ENCODE measurements around the gene IVNS1ABP.

Gene IVNS1ABP

GRCh38 chr1:185343306-185343705, 26.3 kb upstream of the IVNS1ABP start:
- no peak for TF ChIP-seq CTCF (conservative IDR thresholded peaks at IDR 0.05; ENCODE audit: low read length)
- no peak for DNase-seq (ENCODE audit: low read depth)
- no peak overlapping the region for H3K4me3 ChIP-seq (ENCODE audit: low read length)

DNA sequence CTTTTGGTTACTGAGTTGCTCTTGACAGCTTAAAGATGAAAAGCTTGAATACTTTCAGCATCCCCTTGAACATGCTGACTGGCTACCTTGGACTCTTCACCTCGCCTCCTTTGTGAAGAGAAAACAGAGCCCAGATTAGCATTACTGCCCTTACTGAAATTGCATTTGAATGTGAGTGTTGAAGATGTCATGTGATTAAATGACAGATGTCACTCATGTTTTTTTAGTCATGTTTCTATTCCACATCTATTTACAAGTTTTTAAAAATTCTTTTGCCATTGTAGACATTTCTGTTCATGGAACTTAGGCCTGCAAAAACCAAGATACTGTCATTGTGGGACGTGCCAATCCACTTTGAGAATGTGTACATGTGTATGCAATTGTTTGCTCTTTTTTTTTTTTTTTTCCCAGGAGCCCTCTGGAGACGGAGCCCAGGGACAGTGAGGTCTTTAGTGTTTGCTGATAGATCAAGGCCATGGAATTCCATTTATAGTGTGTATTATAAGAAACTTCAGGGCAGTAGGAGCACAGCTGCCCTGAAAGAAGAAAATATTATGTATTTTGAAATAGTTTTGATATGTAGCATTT, 25.7 kb upstream of the IVNS1ABP start:
- no peak for TF ChIP-seq CTCF (conservative IDR thresholded peaks at IDR 0.05; ENCODE audit: low read length)
- no peak overlapping the region for H3K4me3 ChIP-seq (ENCODE audit: low read length)
- DNase-seq (ENCODE audit: low read depth) = no peak

GRCh38 chr1:185342017-185342416, 25.0 kb upstream of the IVNS1ABP start:
- no peak overlapping the region for H3K4me3 ChIP-seq (ENCODE audit: low read length)
- no peak for DNase-seq (ENCODE audit: low read depth)
- no peak for TF ChIP-seq CTCF (conservative IDR thresholded peaks at IDR 0.05; ENCODE audit: low read length)

- no peak overlapping the region for H3K4me3 ChIP-seq (ENCODE audit: low read length)
- no peak for DNase-seq (ENCODE audit: low read depth)
- no peak for TF ChIP-seq CTCF (conservative IDR thresholded peaks at IDR 0.05; ENCODE audit: low read length)
Observed at GRCh38 chr1:185341196-185341781, 24.2 kb upstream of the IVNS1ABP start.

DNA sequence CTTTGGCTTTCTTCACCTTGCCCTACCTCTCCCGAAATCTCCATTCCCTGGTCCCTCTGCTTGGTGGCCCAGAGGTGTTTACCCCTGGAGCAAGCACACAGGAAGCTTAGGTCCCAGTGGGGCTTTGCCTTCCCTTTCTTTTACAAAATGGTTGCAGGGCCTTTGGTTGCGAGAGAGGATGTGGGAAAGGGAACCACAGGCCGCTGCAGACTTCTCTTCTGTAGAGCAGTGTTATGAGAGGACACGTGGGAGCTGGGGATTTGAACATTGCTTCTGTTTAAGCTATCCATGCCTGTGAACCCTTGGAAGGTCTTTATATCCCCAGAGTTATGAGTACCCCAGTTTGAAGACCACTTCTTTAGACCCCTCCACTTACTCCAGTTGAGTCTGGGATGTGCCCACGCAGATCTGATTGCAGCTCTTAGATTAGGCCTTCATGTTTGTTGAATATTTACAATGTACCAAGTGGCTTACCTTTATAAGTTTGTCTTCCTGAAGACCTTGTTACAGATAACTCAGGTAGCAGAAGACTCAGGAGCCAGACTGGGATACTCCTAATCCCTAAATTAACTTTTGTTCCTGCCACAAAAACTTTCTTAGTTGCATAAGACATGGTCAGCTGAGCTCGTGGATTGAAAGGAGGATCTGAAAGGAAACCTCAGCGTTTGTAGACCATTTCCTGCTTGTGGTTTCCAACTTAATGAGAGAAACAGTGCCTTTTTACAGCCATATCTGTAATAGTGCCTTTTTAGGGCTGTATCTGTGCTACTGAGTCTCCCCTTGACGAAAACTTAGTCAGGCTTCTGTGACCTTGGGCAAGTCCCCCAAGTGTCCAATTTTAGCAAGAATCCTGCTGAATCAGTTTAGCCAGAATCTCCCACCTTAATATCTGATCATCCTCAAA, 21.9 kb upstream of the IVNS1ABP start:
- H3K4me3 ChIP-seq (ENCODE audit: low read length) = no peak overlapping the region
- peak; percentile 52 for DNase-seq (ENCODE audit: low read depth)
- TF ChIP-seq CTCF (conservative IDR thresholded peaks at IDR 0.05; ENCODE audit: low read length) = no peak

GRCh38 chr1:185337246-185337645, 20.2 kb upstream of the IVNS1ABP start:
- H3K4me3 ChIP-seq (ENCODE audit: low read length) = no peak overlapping the region
- no peak for TF ChIP-seq CTCF (conservative IDR thresholded peaks at IDR 0.05; ENCODE audit: low read length)
- peak; percentile 78 for DNase-seq (ENCODE audit: low read depth)
